ENCODE measurements around the gene NDUFAF5. TPM values are rescaled to one million over a fixed set of nuclear protein-coding genes. Genes with fewer than 3 reads are reported as not detected.

Gene NDUFAF5
- total RNA-seq, 2 donors from 2014 or later: 31.8 to 33.0 TPM

GRCh38 chr20:13865791-13866351 lies 81.0 kb downstream of the NDUFAF5 start:
- intact Hi-C loops (cut with DNase I): no loop called here
- no peak overlapping the region for H3K27ac ChIP-seq
- no peak for TF ChIP-seq CTCF (IDR thresholded peaks at IDR 0.05)

GRCh38 chr20:13868331-13868730 lies 83.5 kb downstream of the NDUFAF5 start:
- H3K27me3 ChIP-seq: no peaks in the 10 kb centered on the region
- no peak overlapping the region for H3K27ac ChIP-seq
- no peak for DNase-seq
- H3K9ac ChIP-seq (ENCODE audit: low read depth in 2 of 2, low read length in 2 of 2): no peak overlapping the region
- intact Hi-C loops (cut with DNase I): no loop called here
- no peaks in the 10 kb centered on the region for H3K4me1 ChIP-seq
- no peak for TF ChIP-seq CTCF (IDR thresholded peaks at IDR 0.05)
- H3K36me3 ChIP-seq: no peaks in the 10 kb centered on the region
- no peaks in the 10 kb centered on the region for H3K9me3 ChIP-seq
- no peak overlapping the region for H3K4me3 ChIP-seq

More at GRCh38 chr20:13865791-13866351, 81.0 kb downstream of the NDUFAF5 start:
- Histone ChIP-seq H3K27me3 (no peaks in the 10 kb centered on the region), H3K4me3 (no peak overlapping the region), H3K9ac (ENCODE audit: low read depth in 2 of 2, low read length in 2 of 2) (no peak overlapping the region), H3K9me3 (no peaks in the 10 kb centered on the region), H3K36me3 (no peaks in the 10 kb centered on the region), H3K4me1 (no peaks in the 10 kb centered on the region)
- peak; percentile 28 for DNase-seq

GRCh38 chr20:13870170-13870748 lies 85.4 kb downstream of the NDUFAF5 start:
- TF ChIP-seq CTCF (IDR thresholded peaks at IDR 0.05): no peak
- Histone ChIP-seq H3K4me3 (no peak overlapping the region), H3K9me3 (no peaks in the 10 kb centered on the region), H3K36me3 (no peaks in the 10 kb centered on the region), H3K9ac (ENCODE audit: low read depth in 2 of 2, low read length in 2 of 2) (no peak overlapping the region), H3K4me1 (no peaks in the 10 kb centered on the region), H3K27me3 (no peaks in the 10 kb centered on the region), H3K27ac (no peak overlapping the region)
- DNase-seq: no peak
- intact Hi-C loops (cut with DNase I): no loop called here

Other genes with a start within 250 kb of the NDUFAF5 start
- gene TASP1, start 146.1 kb upstream of the NDUFAF5 start, total RNA-seq: 10 to 100 TPM in 1 of 2 donors, 1 to 10 TPM in 1; 9.4 to 12.6 TPM
- 10 to 100 TPM in 1 of 2 donors, 1 to 10 TPM in 1; 9.9 to 11.0 TPM for gene ESF1, start 109 bp upstream of the NDUFAF5 start, total RNA-seq
- not detected for gene SEL1L2, start 205.6 kb downstream of the NDUFAF5 start, total RNA-seq
- 1 to 10 TPM; 3.2 to 3.3 TPM for gene MACROD2, start 210.5 kb downstream of the NDUFAF5 start, total RNA-seq

Data from colonic mucosa (tissue), 4 donors.